Spleen (tissue), 7 donors: ENCODE measurements around the gene KDM5B.

Experiments
- CTCF ChIP-seq, 11 experiments: fragments of 200-600 bp in 7 of 11; fragments of 450-650 bp in 4 of 11; sonication (generic) in 4 of 11; IDR thresholded peaks in 8 of 11; conservative IDR thresholded peaks in 3 of 11; 1 replicate in 7 of 11; 2 replicates in 4 of 11; pipeline versions ENCODE4 v1.4.0 to v1.8.0; 2016 to 2021; ENCODE audit warnings: antibody characterized with exemption in 11 of 11, inconsistent platforms in 4 of 11, mild to moderate bottlenecking in 1 of 11
- POLR2A ChIP-seq, 3 donors: fragments of 450-650 bp; IDR thresholded peaks; one replicate each; pipeline ENCODE4 v1.5.1; 2017; ENCODE audit warnings: antibody characterized with exemption in 3 of 3, mild to moderate bottlenecking in 1 of 3
- POLR2AphosphoS5 ChIP-seq, 3 donors: sonication (generic); formaldehyde crosslinking; IDR thresholded peaks; one replicate each; pipeline ENCODE4 v1.5.1; 2017; ENCODE audit warnings: antibody characterized with exemption in 3 of 3
- donor health status: DM: no; HTN: no; CAD: no; lungs with moderate emphysema.
- donor health status: DM: no; HTN: no; CAD: no.
- donor health status: DM: no; HTN: no; CAD: no.

GRCh38 chr1:202791077-202791747 lies 17.0 kb downstream of the KDM5B start:
- TF ChIP-seq CTCF (IDR thresholded peaks at IDR 0.05 in 8 of 11, conservative IDR thresholded peaks at IDR 0.05 in 3 of 11) (no peak), POLR2A (IDR thresholded peaks at IDR 0.05) (no peak), POLR2AphosphoS5 (IDR thresholded peaks at IDR 0.05) (no peak)
